22Rv1 (cell line): ENCODE measurements around the gene ARHGAP26.
"Not testable (repeated sequence)": the region's sequence is repeated elsewhere in the genome, so short reads cannot be mapped to it uniquely, and the experiment has no call there.

Experiments used
- H3K27ac ChIP-seq: fragments of 450-650 bp; 2 replicates; pipeline ENCODE4 v1.5.1; 2017
- CTCF ChIP-seq: fragments of 450-650 bp; IDR thresholded peaks from 2 replicates; pipeline ENCODE4 v1.5.1; 2017; ENCODE audit warnings: mild to moderate bottlenecking
- ZFX ChIP-seq: fragments of 450-650 bp; IDR thresholded peaks from 2 replicates; pipeline ENCODE4 v1.6.1; 2017; ENCODE audit warnings: antibody characterized with exemption, borderline replicate concordance

The ARHGAP26 gene

DNA sequence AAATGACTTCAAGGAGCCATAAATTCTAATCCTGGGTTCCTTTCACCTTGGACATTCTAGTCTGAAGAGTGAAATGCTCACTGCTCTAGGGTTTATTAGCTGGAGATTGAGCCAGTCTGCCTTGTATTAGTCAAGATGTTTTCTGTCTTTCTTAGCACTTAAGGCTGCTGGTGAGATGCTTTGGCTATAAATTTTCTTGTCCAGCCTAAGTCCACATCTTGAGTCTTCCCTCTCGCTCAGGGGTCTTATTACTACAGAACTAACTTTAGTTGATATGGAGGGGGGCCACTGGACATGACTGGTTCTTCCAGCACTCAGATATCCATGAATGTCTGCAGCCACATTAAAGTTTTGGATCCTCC lies 316.4 kb downstream of the ARHGAP26 start:
- no peak overlapping the region for H3K27ac ChIP-seq

DNA sequence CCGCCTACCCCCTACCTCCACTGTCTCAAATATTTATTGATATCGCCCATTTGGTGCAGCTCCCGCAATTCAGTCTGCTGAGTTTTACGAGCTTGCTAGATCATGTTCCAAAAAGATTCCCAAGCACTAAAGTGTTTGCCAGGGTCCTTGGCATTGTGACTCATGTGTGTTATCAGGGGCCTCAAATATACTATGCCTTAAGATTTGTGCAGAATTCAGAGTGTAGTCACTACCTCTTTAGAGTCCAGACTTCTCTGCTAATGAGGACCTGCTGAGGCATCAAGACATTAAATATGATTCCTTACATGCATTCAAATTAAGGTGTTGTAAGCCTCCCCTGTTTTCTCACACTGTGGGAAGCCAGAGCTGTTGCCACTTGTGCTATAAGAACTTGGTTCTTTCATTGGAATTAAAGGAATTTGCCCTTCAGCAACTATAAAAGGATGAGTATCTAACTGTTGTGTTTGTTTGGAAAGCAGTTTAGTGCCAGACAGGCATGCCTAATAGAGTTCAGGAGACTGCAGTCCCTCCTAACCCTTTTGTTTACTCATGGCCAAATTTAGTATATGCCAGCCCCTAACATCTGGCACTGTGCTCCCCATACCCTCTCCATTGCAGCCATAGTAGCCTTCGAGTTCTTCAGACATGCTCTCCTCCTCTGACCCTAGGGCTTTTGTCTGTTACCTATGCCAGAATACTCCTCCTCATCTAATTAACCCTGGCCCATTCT lies 316.9 kb downstream of the ARHGAP26 start:
- H3K27ac ChIP-seq = no peak overlapping the region
- TF ChIP-seq ZFX = no peak
- TF ChIP-seq CTCF = no peak

More for the DNA sequence above, 316.4 kb downstream of the ARHGAP26 start:
- TF ChIP-seq ZFX = no peak
- no peak for TF ChIP-seq CTCF

DNA sequence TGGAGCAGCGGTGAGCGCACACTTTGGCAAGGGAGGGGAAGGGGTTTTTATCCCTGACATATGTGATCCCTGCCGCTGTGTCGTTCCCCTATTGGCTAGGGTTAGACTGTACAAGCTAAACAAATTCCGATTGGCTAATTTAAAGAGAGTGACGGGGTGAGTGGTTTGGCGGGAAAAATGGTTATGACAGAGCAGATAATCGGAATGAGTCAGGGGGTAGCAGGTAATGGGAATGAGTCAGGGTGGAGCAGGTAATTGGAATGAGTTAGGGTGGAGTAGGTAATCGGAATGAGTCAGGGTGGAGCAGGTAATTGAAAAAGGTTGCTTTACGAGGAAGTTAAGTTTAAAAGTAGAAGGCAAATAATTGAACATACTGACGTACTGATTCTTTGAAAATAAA lies 318.5 kb downstream of the ARHGAP26 start:
- H3K27ac ChIP-seq = not testable (repeated sequence)

DNA sequence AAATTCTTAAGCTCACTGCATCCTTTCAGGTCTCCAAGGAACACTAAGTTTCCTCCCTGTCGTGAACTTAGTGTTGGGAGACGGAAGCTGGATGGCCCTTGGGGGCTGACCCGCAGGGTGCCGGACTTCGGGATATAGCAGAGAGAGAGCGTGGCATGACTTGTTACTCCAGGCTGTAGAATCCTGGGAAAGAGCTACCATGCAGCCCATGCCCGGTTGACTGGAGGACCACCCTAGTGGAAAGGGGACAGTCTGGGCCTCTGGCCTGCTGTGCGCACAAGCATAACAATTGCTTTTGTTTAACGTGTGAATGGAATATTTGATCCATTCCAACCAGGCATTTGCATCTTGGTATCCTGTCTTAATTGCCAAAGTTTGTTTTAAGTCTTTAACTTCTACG lies 319.9 kb downstream of the ARHGAP26 start:
- H3K27ac ChIP-seq = not testable (repeated sequence)

DNA sequence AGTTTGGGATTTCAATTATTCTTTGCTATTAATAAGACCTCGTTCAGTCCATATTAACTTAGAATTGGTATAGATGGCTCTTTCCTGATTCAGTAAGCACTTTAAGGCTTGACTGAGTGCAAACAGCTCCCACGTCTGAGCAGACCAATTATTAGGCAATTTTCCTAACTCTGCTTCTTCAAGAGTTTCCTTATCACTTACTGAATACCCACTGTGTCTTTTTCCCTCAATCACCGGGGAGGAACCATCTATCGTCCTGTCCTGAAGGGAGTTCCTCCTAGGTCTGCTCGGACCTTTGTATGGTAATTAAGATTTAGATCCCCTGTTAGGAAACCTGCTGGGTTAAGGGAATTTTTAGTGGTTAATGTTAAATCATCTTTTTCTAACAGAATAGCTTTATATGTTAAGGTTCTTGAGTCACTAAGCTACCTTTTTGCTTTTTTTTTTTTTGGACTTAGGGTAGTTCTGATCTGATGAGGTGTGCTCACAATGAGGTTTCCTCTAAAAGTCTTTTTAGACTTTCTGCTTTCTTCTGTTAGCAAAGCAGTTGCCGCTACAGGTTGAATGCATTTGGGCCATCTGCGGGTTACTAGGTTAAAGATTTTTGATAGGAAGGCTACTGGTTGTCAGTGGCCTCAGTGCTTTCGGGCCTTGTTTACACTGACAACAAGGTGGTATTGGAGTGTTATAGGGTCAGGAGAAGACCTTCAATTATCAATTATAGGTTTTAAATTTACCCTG lies 322.7 kb downstream of the ARHGAP26 start:
- H3K27ac ChIP-seq = not testable (repeated sequence)

GRCh38 chr5:143093452-143094086 lies 323.4 kb downstream of the ARHGAP26 start:
- TF ChIP-seq CTCF (no peak), ZFX (no peak)
- no peak overlapping the region for H3K27ac ChIP-seq

GRCh38 chr5:143094087-143094521 lies 323.9 kb downstream of the ARHGAP26 start:
- H3K27ac ChIP-seq = no peak overlapping the region
- TF ChIP-seq ZFX (no peak), CTCF (no peak)

DNA sequence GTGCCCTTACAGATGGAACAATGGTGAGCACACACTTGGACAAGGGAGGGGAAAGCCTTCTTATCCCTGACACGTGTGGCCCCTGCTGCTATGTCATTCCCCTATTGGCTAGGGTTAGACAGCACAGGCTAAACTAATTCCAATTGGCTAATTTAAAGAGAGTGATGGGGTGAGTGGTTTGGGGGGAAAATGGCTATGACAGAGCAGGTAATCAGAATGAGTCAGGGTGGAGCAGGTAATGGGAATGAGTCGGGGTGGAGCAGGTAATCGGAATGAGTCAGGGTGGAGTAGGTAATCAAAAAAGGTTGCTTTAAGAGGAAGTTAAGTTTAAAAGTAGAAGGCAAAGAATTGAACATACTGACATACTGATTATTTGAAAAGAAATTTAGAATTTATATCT lies 324.4 kb downstream of the ARHGAP26 start:
- not testable (repeated sequence) for H3K27ac ChIP-seq

DNA sequence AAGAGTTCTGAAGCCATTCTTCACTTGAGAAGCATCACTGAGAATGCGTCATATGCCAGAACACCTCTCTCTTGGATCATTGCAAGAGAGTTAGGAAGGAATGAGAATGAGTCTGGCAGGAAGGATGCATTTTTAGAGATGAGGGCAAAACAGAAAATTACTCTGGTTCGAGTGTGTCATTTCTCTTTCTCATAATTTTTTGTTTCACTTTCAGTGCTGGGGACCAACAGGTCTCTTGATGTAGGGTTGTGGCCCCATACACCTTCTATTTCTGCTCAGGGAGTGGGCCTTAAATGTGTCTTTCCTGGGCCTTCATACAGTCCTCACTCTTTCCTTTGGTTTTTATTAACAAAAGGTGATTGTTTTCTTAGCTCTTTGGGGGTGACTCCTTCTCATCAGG lies 330.9 kb downstream of the ARHGAP26 start:
- H3K27ac ChIP-seq = no peak overlapping the region
- no peak for TF ChIP-seq CTCF
- TF ChIP-seq ZFX = no peak
